ENCODE results near the gene HOXB5.

DNA sequence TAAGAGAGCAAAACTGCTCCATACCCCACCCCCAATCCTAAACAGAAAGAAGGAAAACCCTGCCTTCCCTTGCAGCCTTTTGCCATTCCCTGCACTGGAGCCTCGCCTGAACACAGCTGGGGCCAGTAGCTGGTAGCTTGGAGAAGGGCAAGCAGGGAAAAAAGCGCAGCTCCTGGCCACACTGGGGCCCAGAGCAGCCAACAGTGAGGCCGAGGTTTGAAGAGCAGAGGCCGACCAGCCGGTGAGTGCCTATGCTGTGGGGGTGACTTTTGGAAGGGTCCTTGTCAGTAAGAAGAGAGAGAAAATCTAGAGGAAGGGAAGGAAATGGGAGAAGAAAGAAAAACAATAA is 35.8 kb upstream of the HOXB5 start:
- TF ChIP-seq, protein P1, sequence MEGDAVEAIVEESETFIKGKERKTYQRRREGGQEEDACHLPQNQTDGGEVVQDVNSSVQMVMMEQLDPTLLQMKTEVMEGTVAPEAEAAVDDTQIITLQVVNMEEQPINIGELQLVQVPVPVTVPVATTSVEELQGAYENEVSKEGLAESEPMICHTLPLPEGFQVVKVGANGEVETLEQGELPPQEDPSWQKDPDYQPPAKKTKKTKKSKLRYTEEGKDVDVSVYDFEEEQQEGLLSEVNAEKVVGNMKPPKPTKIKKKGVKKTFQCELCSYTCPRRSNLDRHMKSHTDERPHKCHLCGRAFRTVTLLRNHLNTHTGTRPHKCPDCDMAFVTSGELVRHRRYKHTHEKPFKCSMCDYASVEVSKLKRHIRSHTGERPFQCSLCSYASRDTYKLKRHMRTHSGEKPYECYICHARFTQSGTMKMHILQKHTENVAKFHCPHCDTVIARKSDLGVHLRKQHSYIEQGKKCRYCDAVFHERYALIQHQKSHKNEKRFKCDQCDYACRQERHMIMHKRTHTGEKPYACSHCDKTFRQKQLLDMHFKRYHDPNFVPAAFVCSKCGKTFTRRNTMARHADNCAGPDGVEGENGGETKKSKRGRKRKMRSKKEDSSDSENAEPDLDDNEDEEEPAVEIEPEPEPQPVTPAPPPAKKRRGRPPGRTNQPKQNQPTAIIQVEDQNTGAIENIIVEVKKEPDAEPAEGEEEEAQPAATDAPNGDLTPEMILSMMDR (IDR thresholded peaks at IDR 0.05): no peak
- TF ChIP-seq EZH2phosphoT487 (IDR thresholded peaks at IDR 0.05): no peak
- TF ChIP-seq EZH2 (IDR thresholded peaks at IDR 0.05): peak; percentile 68
